NCI-H2171 treated with DMSO at 0.1 percent for 48 hours (cell line): Measurements from ENCODE around the gene IDH2.

Experiments
- DNase-seq: peaks from one replicate; lab custom pipeline; 2025; lab: John Stamatoyannopoulos, UW

IDH2 gene

DNA sequence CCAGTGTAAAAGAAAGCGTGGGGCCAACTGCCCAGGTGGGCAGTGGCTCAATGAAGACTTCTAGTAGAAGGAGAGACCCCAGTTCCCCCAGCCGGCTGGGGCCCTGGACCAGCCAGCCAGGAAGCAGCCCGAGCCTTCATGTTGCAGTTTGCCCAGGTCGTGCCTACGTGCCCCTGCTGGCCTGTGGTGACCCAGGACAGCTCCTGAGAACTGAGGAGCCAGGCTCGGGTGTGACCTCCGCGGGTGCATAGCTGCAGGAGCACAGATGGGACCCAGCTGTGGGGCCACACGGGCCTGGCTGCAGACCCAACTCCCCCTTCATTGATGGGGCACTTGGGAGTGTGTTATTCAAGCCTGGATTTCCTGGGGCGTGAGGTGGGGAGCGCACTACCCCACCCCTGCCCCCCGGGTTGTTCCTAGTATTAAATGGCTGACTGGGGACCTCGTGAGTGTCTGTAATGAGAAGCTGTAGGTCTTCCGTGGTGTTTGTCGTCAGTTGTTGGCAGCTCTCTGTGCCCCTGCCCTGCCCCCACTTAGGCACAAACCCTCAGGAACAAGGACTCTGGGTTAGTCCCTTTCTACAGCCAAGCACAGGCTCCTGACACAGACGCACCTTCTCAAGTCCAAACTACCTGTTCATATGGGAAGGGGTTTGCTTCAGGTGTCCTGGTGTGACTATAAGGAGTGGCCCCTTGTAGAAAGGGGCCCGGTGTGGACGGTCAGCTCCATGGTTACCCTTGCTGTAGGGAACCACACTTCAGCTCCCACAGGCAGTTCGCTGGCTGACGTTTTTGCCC is 39.1 kb downstream of the IDH2 start:
- DNase-seq = peak; percentile 31

- peak; percentile 93 for DNase-seq
These were observed 39.8 kb downstream of the IDH2 start for GRCh38 chr15:90062462-90062932.

DNA sequence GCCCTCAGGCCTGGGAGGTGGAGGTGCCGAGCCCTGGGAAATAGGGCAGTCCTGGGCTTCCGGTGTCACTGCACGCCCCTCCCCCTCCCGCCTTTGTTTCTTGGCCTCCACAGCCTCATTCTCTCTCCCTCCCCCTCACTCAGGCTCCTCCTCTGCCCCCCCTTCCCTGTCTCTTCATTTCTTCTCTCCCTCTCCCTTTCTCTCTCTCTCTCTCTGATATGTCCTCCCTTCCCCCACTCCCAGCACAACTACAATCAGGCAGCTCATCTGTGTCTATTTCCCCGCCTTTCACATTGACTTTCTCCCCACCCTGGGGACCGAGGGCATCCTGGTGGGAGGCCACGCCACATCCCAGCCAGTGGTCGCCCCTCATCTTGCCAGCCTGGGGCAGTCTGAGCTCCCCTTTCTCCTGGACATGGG is 40.2 kb downstream of the IDH2 start:
- DNase-seq = peak; percentile 92

DNA sequence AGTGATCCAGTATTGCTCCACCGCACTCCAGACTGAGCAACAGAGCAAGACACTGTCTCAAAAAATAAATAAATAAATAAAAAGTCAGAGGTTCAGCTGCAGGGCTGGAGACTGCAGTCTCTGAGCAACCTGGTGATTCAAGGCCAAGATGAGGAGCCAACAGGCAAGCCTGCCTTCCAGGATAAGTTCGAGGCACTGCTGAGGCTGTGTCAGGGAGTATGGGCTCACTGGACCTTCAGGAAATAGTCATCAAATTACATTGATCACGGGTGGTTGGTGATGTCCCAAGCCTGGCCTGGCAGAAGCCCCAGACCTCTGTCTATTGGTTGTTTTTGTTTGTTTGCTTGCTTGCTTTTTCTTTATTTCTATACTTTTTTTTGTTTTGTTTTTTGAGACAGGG is 41.5 kb downstream of the IDH2 start:
- no peak for DNase-seq

DNA sequence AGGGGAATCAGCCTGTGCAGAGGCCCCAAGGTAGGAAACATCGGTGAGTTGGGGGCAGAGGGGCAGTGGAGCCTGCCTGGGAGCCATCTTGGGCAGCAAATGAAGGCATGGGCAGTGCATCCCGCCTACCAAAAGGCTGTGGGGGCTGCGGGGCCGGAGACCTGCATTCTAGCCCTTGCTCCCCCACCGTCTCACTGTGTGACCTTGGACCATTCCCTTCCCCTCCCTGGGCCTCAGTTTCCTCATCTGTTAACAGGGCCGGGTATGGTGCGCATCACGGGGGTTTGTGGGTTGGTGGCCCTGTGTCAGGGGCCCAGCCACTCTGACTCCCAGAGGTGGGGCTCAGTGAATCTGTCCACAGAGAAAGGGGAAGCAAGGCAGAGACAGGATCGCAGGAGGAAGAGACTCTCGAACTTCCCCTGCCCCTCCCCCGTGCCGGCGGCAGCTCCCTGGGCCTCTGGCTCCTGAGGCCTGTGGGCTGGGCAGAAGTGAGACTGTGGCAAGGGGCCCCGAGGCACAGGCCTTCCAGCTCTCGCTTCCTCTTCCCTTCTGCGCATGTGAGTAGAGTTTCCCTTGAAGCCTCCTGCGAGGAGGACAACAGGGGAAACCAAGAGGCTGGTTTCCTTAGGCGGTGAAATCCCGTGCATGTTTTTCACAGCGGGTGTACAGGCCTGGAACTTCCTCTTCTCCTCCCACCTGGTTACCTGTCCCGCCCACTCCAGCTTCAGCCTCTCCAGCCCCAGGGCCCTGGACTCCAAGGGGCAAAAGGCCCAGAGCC is 42.9 kb downstream of the IDH2 start:
- no peak for DNase-seq

DNA sequence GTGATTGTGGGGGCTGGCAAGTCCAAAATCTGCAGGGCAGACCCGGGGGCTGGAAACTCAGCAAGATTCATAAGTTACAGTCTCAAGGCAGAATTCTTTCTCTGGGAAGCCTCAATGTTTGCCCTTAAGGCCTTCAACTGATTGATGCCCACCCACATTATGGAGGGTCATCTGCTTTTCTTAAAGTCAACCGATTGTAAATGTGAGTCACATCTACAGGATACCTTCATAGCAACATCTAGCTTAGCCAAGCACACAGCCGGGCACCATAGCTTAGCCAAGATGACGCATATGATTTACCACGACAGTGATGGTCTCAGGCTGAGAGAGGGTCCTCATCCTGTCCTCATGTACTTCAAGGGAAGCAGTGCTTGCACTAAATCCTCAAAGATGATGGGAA is 43.5 kb downstream of the IDH2 start:
- DNase-seq = no peak

GRCh38 chr15:90058308-90058707 is 44.0 kb downstream of the IDH2 start:
- no peak for DNase-seq

- no peak for DNase-seq
These were observed 45.7 kb downstream of the IDH2 start for GRCh38 chr15:90056529-90056928.

- no peak for DNase-seq
These were observed 47.1 kb downstream of the IDH2 start for GRCh38 chr15:90055182-90055581.

DNA sequence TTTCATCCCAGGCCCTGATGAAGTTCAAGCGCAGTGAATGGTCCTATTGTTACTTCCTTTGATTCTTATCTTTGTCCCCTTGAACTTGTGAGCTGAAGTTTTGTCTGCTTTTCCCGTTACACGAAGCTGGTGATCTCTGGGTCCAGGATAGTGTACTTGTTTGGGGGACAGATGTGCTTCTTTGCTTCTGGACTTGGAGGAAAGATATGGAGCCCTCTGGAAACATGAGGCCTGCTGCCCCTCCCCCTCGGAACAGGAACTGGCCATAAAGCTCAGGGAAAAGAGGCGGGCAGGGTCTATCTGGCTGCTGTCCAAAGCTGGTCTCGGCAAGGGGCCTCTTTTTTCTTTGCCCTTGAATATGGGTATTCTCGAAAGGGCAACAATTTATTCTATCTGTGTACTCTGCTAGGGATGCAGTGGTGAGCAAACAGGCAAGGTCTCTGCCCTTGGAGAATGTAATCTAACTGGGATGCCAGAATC is 47.6 kb downstream of the IDH2 start:
- no peak for DNase-seq

DNA sequence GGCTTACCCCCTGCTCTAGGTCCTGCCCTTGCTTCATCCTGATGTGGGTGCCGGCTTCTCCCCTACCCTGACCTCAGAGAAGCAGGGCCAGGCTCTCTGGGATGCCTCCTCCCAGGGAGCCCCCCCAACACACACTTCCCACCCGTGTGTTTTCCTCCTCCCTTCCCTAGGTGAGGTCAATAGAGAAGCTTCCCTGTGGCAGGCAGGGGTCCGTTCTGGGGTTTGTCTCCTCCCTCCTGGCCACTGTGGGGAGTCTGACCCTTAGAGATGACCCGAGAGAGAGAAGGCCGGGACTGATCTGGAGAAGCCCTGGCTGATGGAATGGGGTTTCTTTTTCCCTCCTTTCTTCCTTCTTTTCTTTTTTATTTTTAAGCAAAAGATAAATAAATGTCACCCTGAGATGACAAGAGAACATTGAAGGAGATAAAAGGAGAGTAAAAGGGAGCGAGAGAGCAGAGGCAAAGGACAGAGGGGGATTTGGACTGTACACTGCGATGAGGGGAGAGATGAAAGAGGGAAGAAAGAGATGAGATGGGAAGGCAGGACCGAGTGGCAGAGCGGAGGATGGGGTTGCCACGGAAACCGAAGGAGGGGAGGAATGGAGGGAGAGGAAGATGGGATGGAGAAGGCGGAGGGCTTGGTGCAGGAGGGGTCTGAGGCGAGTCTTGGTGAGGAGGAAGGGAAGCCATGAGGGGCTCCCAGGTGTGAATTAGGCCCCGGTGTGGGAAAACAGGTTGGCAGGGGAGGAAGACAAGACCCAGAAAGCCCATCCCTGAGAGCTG is 48.4 kb downstream of the IDH2 start:
- DNase-seq = no peak

- no peak for DNase-seq
These were observed 50.4 kb downstream of the IDH2 start for GRCh38 chr15:90051874-90052273.

DNA sequence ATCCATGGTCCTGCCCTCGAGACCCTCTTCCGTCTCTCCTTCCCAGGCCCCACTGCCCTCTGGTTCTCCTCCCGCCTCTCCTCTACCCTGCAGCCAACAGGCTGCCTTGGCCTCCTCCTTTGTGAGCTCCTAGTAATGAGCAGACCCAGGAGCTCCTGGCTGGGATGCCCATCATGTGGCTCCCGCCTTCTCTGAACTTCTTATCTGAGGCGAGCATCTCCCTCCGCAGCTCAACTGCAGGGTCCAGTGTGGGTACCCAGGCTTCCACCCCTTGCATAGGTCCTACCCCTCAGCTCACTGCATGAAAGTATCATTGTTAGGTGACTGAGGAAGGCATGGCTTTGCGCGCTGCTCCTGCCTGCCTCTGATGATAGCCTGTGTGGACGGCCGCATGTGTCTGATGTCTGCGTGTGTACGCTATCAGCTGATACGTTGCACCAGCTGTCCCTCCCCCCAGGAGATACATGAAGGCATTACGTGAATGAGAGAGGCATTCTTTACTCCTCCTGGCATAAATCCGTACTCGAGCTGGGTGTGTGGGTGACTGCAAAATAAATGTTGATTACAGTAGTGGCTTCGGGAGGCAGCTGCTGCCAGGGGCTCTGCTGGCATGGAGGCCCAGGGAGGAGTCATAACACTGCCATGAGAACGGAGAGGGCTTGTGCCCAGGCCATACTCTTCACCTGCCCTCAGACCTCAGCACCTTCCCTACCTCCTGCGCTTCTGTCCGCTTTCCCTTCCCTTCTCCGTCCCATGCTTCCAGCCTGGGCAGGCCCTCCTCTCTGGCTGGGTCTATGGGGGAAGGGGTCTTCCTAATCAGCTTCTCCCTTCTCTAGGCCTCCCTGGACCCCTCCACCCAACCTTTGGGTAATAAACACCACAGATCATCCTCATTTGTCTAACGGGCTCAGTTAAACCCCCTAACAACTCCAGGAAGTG is 52.3 kb downstream of the IDH2 start:
- DNase-seq = no peak

DNA sequence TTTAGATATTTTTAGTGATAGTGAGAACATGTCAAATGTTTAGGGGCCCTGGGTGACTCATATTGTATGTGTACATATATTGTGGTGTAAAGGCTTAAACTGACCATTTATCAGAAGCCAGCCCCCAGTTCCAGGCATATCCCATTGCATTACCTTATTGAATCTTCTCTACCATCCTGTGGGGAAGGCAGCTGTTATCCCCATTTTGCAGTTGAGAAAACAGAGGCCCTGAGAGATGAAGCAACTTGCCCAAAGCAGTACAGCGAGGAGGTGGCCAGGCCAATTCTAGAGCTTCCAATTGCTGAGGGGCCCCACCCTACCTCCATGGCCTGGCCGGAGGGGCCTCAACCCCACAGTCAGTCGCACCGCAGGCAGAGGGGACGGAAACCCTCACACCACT is 53.2 kb downstream of the IDH2 start:
- DNase-seq = no peak

DNA sequence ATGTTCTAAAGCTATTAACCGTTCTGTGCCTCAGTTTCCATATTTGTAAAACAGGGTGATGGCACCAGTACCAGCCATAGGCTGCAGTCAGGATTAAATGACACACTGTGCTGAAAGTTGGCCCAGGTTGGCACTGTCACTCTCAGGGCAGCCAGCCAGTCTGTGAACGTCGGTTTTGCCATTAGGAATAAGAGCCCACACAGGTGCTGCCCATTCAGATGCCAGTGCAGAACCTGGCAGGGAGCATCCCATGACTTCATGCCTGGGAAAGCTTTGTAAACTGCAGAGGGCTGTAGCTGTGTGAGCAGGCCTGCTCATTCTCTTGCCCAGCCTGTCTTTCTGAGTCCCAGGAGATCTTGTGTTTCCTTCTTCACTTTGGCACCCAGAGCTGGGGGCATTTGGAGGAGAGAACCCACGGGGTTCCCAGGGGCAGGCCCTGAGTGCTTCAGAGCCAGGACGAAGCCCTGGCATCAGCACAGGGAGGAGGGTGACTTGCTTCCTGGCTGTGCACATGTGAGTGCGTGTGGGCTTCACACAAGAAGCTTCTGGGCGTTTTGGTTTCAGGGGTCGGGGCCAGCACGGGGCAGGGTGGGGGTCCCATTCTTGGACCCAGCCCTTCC is 54.2 kb downstream of the IDH2 start:
- DNase-seq = no peak

GRCh38 chr15:90046911-90047392 is 55.3 kb downstream of the IDH2 start:
- no peak for DNase-seq

DNA sequence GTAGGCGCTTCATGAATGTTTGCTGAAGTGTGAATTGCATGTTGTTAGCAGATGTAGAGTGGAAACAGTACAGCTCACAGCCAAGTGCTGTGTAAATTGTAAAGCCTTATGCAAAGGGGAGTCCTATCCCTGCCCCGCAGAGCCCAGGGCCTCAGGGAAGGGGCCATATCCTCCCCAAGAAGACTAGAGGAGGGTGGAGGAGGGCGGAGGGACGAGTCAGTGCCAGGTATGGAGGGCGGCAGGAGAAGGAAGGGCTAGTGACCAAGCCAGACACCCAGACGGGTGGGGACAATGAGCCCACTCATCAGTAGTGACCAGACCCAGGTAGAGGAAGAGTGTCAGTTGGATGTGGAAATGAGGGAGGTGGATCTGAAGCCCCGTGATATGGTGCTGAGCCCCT is 56.0 kb downstream of the IDH2 start:
- DNase-seq = no peak

GRCh38 chr15:90044916-90045371 is 57.3 kb downstream of the IDH2 start:
- no peak for DNase-seq

- DNase-seq = no peak
These were observed 58.1 kb downstream of the IDH2 start for GRCh38 chr15:90044191-90044590.

DNA sequence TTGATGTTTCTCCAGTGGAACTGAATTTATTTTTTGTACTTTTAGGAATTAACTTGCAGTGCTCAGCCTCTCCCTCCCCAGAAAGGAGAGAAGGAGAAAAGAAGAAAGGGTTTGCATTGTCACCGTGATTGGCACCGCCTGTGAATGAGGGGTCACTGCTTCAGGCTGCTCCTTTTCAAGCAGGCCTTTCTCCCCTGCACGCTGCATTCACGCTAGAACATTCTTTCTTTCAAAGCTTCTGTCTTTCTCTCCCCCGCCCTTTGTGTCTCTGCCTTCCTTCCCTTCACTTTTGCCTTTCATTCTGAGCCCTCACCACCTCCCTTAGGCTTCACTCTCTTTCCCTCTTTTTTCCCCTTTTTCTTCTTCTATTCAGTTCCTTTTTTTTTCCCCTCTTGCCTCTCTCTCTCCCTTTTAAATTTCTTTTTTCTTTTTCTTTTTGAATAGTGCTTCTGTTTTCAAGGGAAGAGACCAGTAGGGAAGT is 58.7 kb downstream of the IDH2 start:
- no peak for DNase-seq
